CD1c-positive myeloid dendritic cell (primary cell): Measurements from ENCODE around the gene MBNL2.

Source experiments
- DNase-seq: peaks from one replicate; pipeline ENCODE4 v3.0.0-alpha.2; 2016; ENCODE audit errors: extremely low spot score

MBNL2 gene

DNA sequence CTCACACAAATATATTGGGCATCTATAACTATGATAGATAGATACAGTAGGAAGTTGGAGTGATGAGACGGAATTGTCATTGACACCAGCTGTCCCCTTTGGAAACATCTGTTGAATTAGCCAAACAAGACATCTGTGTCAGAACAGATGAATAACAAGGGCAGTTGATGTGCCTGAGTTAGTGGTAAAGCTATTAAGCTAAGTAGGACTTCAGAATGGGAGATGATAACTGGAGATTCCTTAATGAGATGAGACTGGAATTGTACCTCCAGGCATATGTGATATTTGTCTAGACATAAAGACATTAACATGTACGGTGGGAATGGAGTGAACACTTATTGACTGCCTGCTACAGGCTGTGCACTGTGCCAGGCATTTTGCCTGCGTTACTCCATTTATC lies 78.7 kb downstream of the MBNL2 start:
- no peak for DNase-seq

DNA sequence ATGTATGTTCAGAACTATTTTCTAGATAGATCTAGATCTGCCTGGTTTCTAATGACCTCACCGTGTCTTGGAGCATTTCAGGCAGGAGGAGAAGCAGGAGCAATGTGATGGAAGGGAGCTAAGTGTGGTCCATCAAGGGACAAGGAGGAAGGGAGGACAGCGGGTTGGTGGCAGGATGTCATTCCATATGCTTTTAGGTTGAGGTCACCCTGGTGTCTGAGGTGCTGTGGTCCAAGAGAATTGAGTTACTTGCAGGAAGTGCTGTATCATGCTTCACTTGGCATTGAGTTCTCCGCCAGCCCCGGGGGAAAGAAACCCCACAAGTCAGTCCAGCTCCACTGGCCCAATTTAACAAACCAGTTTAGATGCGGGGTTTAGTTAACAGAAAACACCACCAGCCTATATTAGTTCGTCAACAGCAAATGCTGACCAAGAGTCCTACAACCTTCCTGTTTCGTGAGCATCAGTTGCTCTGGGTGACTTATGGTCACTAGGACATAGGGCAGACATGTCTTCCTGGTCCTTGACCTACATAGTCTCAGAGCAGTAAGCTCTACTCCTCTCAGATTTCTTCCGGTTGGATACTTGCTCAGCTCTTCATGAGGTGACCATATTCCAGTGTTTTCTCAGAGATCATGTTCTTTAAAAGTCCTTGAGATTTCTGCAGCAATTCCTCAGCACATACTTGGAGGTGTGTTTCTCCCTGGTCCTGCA lies 79.4 kb downstream of the MBNL2 start:
- no peak for DNase-seq

DNA sequence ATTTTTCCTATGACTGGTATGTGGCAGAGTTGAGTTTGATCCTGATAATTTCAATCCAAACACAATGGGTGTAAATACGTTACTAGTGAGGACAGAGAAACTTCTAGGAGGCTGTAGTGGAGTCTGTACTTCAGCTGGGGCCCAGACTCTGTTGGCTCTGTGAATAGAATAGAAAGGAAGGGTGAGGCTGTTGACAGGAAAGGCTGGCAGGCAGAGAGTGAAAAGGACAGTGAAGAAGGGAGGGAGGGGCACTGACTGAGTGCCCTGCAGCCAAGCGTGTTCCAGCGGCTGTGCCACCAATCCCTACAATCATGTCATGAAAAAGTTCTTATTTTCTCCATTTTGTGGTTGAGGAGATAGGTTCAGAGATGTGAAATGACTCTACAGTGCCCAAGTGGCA lies 80.5 kb downstream of the MBNL2 start:
- no peak for DNase-seq

DNA sequence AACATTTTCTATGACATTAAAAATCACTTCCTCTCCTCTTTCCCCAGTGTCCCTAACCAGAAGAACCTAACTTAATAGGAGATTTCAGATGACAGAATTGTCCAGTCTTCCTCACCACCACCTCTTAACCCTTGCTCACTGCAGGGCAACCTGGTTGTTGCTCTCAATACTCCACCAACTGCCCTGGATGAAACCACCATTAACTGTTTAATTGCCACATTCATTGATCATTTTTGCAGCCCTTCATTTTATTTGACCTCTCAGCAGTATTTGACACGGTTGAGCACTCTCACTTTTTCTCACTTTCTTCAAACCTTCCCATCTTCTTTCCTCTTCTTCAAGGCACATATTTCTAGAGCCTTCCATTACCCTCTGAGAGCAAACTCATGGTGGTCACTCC lies 84.0 kb downstream of the MBNL2 start:
- no peak for DNase-seq

DNA sequence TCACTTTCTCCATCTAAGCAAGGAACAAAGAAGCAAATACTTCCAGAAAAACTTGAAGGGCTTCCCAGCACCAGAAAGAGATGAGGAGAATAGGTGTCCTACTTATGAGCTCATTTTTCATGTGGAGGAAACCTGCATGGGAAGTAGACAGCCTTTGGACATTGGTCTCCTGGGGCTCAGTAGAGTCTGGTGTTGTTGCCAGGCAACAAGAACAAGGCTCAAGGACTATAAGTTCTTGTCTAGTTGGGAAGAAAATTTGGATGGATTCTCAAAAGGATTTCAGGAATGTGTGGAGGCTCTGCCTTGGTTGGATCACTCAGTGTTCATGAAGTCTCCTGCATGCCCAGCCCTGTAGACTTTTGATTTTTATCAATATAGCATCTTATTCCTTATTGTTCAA lies 84.5 kb downstream of the MBNL2 start:
- no peak for DNase-seq

DNA sequence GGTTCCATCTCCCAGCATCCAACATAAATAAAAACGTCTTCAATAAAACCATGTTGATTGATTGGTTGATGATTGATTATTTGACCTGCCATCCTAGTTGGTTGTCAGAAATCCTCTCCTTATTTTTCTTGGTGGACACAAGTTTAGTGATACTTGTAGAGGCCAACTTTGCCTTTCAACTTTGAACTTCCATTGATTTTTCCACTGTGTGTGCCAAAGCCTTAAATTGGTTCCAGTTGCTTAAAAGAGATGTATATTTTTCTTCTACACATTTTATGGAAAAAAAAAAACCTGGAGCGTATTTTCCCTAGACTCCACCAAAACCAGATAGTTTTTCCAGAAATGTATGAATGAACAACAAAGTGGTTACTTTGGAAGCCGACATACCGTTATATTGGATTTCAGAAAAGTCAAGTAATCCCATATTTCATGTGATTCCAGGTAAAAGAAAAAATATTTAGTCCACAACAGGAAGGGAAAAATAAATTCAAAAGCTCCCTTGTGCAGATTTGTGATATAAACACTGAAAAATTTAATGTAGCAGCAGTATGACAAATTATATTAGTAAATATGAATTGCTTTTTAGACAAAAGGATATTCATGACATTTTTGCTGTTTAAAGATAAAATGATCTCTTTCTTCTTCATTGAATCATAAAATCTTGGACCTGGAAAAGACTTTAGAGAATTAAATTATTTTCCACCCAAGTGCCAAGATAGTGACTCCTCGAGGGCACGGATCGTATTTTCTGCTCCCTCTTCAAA lies 85.2 kb downstream of the MBNL2 start:
- no peak for DNase-seq

DNA sequence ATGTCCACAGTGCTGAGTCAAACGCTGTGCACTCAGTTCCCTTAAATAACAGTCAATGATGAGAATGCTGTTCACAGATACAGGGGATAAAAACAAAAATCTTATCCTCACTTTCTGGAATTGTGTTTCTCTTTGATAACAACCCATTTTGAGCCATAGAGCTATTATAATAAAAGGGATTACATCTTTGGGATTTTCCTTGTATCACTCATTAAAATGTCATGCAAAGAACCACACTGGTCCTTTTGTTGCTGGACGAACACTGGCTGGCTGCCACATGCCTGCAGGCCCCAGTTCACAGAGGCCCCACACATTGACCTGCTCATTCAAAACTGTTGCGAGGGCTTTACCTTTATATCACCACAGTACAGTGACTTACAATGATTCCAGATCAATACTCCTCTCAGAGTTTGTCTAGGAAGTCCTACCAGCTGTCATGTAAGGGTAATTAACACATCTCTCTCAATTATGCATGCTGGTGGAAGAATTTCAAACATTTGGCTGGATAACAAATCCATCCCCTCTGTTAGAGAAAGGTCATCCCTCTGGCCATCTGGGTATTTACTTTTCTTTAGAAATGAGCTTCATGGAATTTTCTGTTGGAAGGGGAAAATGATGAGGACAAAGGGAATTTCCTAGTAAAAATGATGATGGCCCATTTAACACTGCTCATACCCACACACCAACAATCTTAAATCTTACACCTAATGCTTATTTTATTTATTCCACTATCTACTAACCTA lies 85.9 kb downstream of the MBNL2 start:
- DNase-seq = no peak

DNA sequence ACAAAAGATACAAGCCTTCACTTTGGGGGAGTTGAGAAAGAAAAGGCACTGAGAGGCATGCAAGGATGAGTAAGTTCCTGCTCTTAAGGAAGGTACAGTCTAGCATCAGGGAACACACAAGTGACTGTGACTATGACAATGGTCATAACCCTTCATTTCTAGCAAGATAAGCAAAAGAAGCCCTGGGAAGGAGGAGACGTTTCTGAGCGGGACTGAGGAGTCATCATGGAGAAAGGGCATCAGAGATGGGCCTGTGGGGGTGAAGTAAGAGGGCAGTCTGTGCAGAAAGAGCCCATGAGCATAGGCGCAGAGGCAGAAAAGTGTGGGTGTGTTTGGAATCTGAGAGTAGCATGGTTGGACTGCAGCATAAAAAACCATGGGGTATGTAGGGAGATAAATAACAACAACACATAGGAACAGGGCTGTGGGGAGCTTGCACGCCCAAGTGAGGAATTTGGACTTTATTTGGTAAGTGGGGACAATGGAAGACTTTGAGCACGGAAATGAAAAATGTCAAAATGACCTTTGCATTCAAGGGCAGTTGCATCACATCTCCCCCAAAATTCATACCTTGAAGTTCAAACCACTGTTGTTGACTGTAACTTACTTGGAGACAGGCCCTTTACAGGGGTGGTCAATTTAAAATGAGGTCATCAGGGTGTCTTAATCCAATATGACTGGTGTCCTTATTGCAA lies 86.7 kb downstream of the MBNL2 start:
- DNase-seq = no peak

DNA sequence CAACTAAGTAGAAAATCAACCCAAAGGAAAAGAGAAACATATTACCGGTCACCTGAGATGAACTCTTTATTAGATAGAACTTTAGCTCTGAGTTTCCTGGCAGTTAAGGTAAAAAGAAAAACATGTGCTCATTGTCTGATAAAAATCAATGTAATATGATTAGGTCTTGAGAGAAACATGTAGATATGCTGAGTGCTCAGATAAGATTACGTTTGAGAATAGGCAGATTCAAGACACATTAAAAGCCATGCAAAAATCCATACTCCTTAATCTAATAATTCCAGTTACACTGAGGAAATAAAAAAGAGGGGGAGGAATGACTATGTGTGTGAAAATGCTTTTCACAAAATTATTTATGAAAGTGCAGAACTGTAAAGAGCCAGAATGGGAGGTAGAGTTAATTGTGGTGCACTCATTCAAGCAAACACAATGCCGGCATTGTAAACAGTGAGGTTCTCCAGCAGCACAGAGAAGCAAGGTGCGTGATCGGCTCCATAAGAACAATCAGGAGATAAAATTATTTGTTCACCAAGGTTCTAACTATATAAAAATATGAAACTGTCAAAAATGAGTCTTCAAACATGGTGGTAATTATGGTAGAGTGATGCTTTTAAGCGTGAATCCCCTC lies 88.8 kb downstream of the MBNL2 start:
- DNase-seq = no peak

DNA sequence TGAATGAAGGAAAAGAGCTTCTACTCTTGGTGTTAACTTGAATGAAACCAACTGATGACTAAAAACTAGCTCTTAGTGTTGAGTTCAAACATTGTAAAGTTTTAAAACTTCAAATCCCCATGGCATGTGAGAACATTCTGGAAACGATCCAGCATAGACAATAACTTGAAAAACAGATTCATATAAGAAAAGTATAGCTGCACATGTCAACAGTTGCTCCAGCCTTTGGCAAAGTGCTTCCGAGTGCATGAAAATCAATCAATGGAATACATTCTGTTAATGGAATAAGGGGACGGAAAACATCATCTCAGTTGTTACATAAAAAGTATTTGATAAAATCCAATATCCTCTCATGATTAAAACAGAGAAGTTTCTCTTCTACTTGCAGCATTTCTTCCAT lies 89.8 kb downstream of the MBNL2 start:
- DNase-seq = no peak

DNA sequence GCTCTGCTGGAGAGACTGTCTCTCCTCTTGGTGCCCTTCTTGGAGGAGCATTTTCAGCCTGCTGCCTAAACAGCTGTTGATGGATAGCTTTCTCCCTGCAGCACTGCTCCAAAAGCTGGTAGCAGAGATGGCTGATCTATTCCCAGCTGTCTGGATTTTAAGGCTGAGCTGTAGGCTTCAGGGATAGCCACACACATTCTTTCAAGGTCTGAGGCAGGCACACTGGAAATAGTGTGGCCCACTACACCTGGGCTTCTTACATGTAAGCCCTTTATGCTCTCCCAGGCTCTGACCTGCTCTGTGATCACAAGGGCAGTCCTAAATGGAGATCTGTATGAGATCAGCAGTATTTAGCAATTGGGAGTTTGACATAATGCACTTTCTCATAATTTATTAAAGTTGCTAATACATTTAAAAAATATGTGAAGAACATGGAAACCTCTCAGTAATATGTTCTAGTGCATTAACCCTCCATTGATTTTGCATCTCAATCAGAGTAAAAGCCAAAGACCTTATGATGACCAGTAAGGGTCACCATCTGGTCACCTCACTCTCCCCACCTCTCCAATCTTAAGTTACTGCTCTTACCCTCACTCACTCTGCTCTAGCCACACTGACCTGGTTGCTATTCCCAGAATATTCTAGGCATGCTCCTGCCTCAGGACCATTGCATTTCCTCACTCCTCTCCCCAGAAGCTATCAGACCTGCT lies 91.6 kb downstream of the MBNL2 start:
- DNase-seq = no peak

DNA sequence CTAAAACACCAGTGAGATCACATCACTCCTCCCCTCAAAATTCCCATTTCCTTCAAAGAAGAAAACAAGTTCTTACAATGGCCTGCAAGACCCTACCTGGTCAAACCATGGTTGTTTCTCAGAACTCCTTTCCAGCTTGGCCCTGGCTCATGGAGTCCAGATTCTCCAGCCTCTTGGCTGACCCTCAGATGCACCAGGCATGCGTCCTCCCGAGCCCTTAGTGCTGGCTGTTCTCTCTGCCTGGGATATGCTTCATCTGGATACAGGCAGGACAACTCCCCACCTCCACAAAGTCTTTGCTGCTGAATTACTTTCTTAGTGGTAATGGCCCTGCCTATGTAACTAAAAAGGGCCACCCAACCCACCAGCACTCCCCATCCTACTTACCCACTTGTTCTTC lies 94.3 kb downstream of the MBNL2 start:
- DNase-seq = no peak

DNA sequence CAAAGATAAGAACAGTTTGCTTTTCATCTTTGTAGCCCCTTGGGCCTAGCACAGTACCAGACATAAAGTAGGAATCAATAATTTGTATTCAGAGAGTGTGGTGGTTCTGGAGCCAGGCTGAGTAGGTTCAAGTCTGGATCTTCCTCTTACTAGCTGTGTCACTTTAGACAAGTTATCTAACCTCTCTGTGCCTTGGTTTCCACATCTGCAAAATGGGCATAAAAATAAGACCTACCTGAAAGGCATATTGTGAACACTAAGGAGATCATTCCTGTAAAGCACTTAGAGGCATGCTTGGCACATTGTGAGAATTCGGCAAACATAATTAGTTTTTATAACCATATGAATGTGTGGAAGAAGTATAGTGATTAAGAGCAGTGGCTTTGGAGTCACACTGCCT lies 95.8 kb downstream of the MBNL2 start:
- no peak for DNase-seq

DNA sequence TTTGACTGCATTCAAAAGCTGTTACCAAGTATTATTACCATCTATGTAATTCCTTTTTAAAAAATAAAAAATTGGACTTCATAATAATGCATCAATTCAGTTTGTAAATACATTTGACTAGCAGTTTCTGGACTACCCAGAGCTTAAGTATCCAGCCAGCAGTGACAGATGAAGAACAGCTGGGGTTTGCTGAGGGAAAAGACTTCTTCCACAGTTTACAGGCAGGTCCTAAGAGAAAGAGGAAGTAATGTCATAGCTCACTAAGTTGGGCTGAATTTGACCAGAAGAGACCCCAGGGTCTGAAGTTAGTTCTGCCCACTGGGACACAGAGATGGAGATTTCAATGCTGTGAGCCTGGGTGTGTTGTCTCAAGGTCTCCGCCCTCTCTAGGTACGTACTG lies 96.4 kb downstream of the MBNL2 start:
- DNase-seq = no peak

DNA sequence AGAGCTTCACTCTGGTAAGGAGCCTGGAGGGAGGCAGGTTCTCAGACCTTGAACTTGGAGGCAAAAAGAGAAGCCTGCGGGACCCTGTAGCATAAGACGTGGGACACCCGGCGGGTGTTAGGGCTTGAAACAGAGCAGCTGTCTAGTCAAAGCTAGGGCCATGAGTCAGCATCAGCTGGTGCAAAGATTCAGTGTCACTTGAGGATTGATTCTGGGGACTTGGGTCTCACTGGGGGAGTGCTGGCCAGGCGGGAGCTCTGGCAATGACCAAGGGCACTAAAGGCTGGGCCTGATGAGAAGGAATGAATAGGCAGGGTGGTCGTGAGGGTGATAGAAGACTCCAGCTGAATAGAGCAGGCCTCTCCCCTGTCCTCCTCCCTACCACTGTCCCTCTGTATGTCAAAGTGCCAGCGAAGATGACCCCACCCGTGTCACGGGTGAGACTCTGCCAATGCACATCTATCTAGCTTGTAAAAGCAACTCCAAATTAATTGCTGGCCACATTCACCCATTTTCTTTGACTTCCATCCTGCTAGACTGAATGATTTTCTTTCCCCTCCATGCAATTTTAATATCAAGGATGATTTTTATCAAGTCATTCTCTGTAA lies 97.1 kb downstream of the MBNL2 start:
- no peak for DNase-seq

DNA sequence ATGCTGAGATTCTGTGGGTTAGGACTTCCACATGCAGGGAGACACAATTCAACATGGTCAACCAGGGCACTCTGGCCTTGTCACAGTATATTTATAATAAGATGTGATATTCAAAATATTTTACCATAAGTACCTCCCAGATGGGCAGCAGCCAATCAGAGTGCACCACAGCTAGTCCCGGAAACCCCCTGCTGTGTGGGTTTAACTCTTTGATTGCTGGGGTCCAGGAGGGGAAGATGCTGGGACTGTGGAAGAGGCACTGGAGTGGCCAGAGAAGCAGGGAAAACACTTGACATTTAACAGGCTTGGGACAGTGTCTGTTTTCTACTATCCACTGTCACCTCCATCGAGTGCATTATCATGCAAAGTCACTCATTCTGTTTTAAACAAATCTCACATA lies 99.0 kb downstream of the MBNL2 start:
- no peak for DNase-seq

DNA sequence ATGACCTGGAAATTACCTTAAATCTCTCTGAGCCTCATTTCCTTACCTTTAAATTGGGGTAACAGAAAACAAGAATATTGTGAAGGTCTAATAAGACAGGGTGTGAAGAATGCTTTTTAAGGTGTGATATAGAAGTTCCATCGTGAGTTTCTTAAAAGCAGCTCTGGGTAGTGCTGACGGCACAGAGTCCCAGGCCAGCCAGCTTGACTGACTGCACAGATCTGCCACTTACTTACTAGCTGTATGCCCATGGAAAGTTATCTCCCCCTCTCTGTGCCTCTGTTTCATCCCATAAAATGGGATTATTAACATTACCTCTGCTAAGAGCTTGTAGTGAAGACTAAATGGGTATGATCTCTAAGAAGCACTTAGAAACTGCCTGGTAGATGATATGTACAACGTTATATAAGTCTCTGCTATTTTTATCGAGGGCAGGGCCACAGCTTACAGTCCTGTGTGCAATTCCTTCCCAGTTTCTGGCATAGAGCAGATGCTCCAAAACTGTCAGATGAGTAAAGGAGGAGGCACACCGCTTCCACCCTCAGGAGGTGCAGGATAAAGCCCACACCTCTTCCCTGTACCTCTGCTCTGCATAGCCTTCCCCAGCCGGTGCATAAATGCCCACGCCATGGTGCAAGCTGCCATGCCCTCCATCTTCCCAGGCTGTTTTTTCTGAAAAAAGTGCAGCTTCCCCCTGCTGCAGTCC lies 99.6 kb downstream of the MBNL2 start:
- no peak for DNase-seq

DNA sequence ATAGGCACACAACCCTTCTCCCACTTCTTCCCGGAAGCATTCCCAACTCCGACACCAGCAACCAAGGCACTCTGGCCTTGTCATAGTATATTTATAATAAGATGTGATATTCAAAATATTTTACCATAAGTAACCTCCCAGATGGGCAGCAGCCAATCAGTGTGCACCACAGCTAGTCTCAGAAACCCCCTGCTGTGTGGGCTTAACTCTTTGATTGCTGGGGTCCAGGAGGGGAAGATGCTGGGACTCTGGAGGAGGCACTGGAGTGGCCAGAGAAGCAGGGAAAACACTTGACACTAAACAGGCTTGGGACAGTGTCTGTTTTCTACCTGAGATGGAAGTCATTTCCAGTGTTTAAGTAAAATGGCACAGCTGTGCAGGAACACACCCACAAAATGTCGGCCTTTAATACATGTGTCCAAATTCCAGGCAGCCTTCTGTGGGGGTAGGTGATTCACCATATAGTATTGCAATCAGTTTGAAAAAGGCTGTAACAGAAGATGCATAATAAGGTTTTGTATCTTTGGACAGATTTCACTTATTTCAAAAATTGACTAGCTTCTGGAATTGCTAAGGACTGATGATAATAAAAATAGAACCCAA lies 100.7 kb downstream of the MBNL2 start:
- DNase-seq = no peak

DNA sequence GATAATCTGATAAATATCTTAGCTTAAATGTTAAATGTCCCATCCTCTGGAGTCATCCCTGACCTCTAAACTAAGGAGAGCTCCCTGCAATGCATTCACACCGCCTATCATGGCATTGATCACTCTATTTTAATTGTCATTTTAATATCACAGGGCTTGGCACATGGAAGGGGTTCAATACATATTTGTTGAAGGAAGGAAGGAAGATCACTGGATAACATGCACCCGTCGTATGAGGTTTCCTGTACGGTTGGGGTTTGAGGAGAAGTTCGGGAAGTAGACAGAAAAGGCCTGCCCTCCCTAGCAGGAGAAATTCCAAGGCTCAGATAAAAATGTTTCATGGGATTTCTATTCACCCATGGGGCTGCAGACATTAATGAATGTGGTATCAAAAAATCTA lies 102.0 kb downstream of the MBNL2 start:
- DNase-seq = no peak

DNA sequence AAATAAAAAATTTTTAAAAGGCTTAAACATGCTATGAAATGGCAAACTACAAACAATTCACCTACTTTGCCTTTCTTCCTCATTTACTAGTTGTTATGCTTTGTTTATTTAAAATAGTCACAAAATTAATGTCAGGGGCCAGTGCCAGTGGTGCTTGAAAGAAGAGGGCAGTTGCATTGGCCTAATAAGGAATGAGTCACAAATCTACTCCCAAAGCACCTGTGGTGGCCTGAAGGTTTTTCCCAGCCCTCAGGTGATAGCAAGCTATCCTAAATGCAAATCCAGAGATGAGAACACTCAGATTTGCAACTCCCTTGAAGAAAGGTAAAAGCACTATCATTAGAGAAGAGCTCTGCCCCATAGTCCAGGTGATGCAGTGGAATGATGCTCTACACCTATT lies 103.6 kb downstream of the MBNL2 start:
- no peak for DNase-seq
